Non-pigmented ciliary epithelial cell (primary cell): ENCODE measurements around the gene ZMYND12.
A peak's percentile ranks its signal among the peaks of the same experiment; 100 is the strongest.
"Not testable (repeated sequence)": the region's sequence is repeated elsewhere in the genome, so short reads cannot be mapped to it uniquely, and the experiment has no call there.

Experiments
- DNase-seq: peaks from one replicate; pipeline ENCODE4 v3.0.0-alpha.2; 2010; ENCODE audit warnings: low read depth

Gene ZMYND12

GRCh38 chr1:42456010-42456753 is at the start of gene ZMYND12, which contains the start of gene PPCS:
ZMYND12 (minus strand) TSS chr1:42456022; CDS start chr1:42455997, 25 bp downstream.
PPCS (plus strand) TSS chr1:42456543; CDS start chr1:42456566, 23 bp downstream.
- DNase-seq, result peak; percentile 30

GRCh38 chr1:42504535-42505128 is 48.8 kb upstream of the ZMYND12 start:
- DNase-seq, result no peak

- DNase-seq, result not testable (repeated sequence)
These were observed 46.2 kb upstream of the ZMYND12 start for GRCh38 chr1:42502031-42502430.

GRCh38 chr1:42490237-42490636 is 34.4 kb upstream of the ZMYND12 start:
- no peak for DNase-seq

- DNase-seq, result peak; percentile 88
These were observed 28.6 kb upstream of the ZMYND12 start for GRCh38 chr1:42484382-42484781.

GRCh38 chr1:42482635-42483153 is 26.9 kb upstream of the ZMYND12 start:
- no peak for DNase-seq

GRCh38 chr1:42480921-42481320 is 25.1 kb upstream of the ZMYND12 start:
- DNase-seq, result no peak

- peak; percentile 6 for DNase-seq
These were observed 23.8 kb upstream of the ZMYND12 start for GRCh38 chr1:42479621-42480020.

- DNase-seq, result no peak
These were observed 22.0 kb upstream of the ZMYND12 start for GRCh38 chr1:42477775-42478174.

GRCh38 chr1:42477354-42477753 is 21.5 kb upstream of the ZMYND12 start:
- DNase-seq, result not testable (repeated sequence)

GRCh38 chr1:42476605-42477004 is 20.8 kb upstream of the ZMYND12 start:
- no peak for DNase-seq

GRCh38 chr1:42469727-42470126 is 13.9 kb upstream of the ZMYND12 start:
- DNase-seq, result no peak

GRCh38 chr1:42466030-42466429 is 10.2 kb upstream of the ZMYND12 start:
- DNase-seq, result no peak

- DNase-seq, result no peak
These were observed 8.1 kb upstream of the ZMYND12 start for GRCh38 chr1:42463921-42464320.

- DNase-seq, result peak; percentile 96
These were observed 7.3 kb upstream of the ZMYND12 start, which contains the start of gene CCDC30 for GRCh38 chr1:42462828-42463763. CCDC30 (plus strand) TSS chr1:42463286; CDS start chr1:42480552, 17,266 bp downstream.

GRCh38 chr1:42461196-42461595 is 5.4 kb upstream of the ZMYND12 start:
- no peak for DNase-seq

- DNase-seq, result peak; percentile 10
These were observed 900 bp upstream of the ZMYND12 start for GRCh38 chr1:42456754-42457089.

- DNase-seq, result no peak
These were observed 1.4 kb downstream of the ZMYND12 start for GRCh38 chr1:42454403-42454802.

- DNase-seq, result peak; percentile 4
These were observed 2.4 kb downstream of the ZMYND12 start for GRCh38 chr1:42453386-42453785.

- DNase-seq, result no peak
These were observed 5.8 kb downstream of the ZMYND12 start for GRCh38 chr1:42450061-42450460.

GRCh38 chr1:42449256-42449655 is 6.6 kb downstream of the ZMYND12 start:
- no peak for DNase-seq

- no peak for DNase-seq
These were observed 13.2 kb downstream of the ZMYND12 start for GRCh38 chr1:42442662-42443061.
